B cell (primary cell): Measurements from ENCODE around the gene CIAO2B. TPM values are rescaled to one million over a fixed set of nuclear protein-coding genes. Genes with fewer than 3 reads are reported as not detected.
"Not testable (repeated sequence)": the region's sequence is repeated elsewhere in the genome, so short reads cannot be mapped to it uniquely, and the experiment has no call there.

Experiments used
- ATAC-seq: fragments of 200-7000 bp; cut with Tn5 transposase; one replicate; pipeline ENCODE4 v1.10.0; 2021; ENCODE audit warnings: low read depth, mild to moderate bottlenecking, moderate number of reproducible peaks, moderate library complexity
- CTCF ChIA-PET: fragments of 350-600 bp; sonication (Branson Sonifier 250); formaldehyde crosslinking; loops from one replicate; lab custom pipeline; 2021; ENCODE audit warnings: antibody characterized with exemption, inconsistent platforms; lab: Charles Lee
- POLR2A ChIA-PET: fragments of 350-600 bp; sonication (Branson Sonifier 250); formaldehyde crosslinking; loops from one replicate; lab custom pipeline; 2021; ENCODE audit warnings: antibody characterized with exemption; lab: Charles Lee
- DNase-seq: peaks from one replicate; pipeline ENCODE4 v3.0.0; 2013
- H2AFZ ChIP-seq: 2 replicates; pipeline ENCODE4 v1.6.1; 2012; ENCODE audit warnings: mild to moderate bottlenecking, low read depth, low read length; ENCODE audit not compliant: insufficient read depth, poor library complexity, severe bottlenecking
- H3K27ac ChIP-seq, 2 donors: 1 replicate in 1 of 2; 2 replicates in 1 of 2; pipeline ENCODE4 v1.5.1; 2012 to 2013; ENCODE audit warnings: low read length in 2 of 2, mild to moderate bottlenecking in 2 of 2, moderate library complexity in 1 of 2
- H3K27me3 ChIP-seq, 4 experiments: fragments of 200-600 bp in 1 of 4; sonication (generic) in 1 of 4; replicated peaks in 1 of 4; 1 replicate in 2 of 4; 2 replicates in 2 of 4; pipeline versions ENCODE4 v1.6.1 to v1.7.0; 2013 to 2016; ENCODE audit warnings: low read length in 3 of 4, mild to moderate bottlenecking in 2 of 4, mixed read lengths in 1 of 4, moderate library complexity in 1 of 4; ENCODE audit not compliant: insufficient read depth in 4 of 4, control insufficient read depth in 3 of 4; ENCODE audit errors: control extremely low read depth in 1 of 4
- H3K36me3 ChIP-seq, 2 experiments: replicated peaks in 1 of 2; 1 replicate in 1 of 2; 2 replicates in 1 of 2; pipeline versions ENCODE4 v1.6.1 to v1.7.1; 2013; ENCODE audit warnings: low read length in 1 of 2; ENCODE audit not compliant: insufficient read depth in 2 of 2, control insufficient read depth in 1 of 2; ENCODE audit errors: control extremely low read depth in 1 of 2, extremely low read depth in 1 of 2
- H3K4me1 ChIP-seq, 2 donors: fragments of 200-600 bp in 1 of 2; sonication (generic) in 1 of 2; 1 replicate in 1 of 2; 2 replicates in 1 of 2; pipeline versions ENCODE4 v1.5.1 to v1.6.1; 2013 to 2017; ENCODE audit warnings: low read length in 2 of 2; ENCODE audit not compliant: control insufficient read depth in 2 of 2, insufficient read depth in 2 of 2
- H3K4me2 ChIP-seq: replicated peaks from 2 replicates; pipeline ENCODE3; 2012; ENCODE audit warnings: mild to moderate bottlenecking, low read depth, low read length; ENCODE audit not compliant: poor library complexity, severe bottlenecking
- H3K4me3 ChIP-seq, 5 experiments: fragments of 200-600 bp in 1 of 5; sonication (generic) in 1 of 5; 1 replicate in 3 of 5; 2 replicates in 2 of 5; pipeline versions ENCODE4 v1.5.1 to v1.7.0; 2011 to 2016; ENCODE audit warnings: low read length in 4 of 5, mild to moderate bottlenecking in 4 of 5, low read depth in 2 of 5, control low read depth in 1 of 5, moderate library complexity in 1 of 5; ENCODE audit not compliant: insufficient read depth in 1 of 5; ENCODE audit errors: control extremely low read depth in 1 of 5, extremely low read depth in 1 of 5
- H3K79me2 ChIP-seq: fragments of 200-600 bp; sonication (generic); one replicate; pipeline ENCODE4 v1.6.0; 2016; ENCODE audit warnings: low read length; ENCODE audit not compliant: control insufficient read depth, insufficient read depth
- H3K9ac ChIP-seq: fragments of 200-600 bp; sonication (generic); 2 replicates; pipeline ENCODE4 v1.6.1; 2017; ENCODE audit warnings: mild to moderate bottlenecking, low read length, moderate library complexity
- H3K9me3 ChIP-seq, 3 donors: one replicate each; pipeline versions ENCODE4 v1.6.1 to v1.7.1; 2013; ENCODE audit warnings: low read length in 2 of 3; ENCODE audit not compliant: control insufficient read depth in 2 of 3, insufficient read depth in 1 of 3; ENCODE audit errors: control extremely low read depth in 1 of 3
- H4K20me1 ChIP-seq: 2 replicates; pipeline ENCODE4 v1.6.0; 2012; ENCODE audit warnings: mild to moderate bottlenecking, low read length; ENCODE audit not compliant: insufficient read depth, control insufficient read depth, poor library complexity, severe bottlenecking
- H3K27ac Mint-ChIP-seq: one replicate; pipeline ENCODE4 v1.8.0; 2021; ENCODE audit warnings: mixed read lengths
- H3K27me3 Mint-ChIP-seq: one replicate; pipeline ENCODE4 v1.8.0; 2021; ENCODE audit warnings: mixed read lengths
- H3K4me1 Mint-ChIP-seq: one replicate; pipeline ENCODE4 v1.8.0; 2021; ENCODE audit warnings: mixed read lengths
- H3K4me3 Mint-ChIP-seq: one replicate; pipeline ENCODE4 v1.8.0; 2021; ENCODE audit warnings: mixed read lengths
- H3K9me3 Mint-ChIP-seq: one replicate; pipeline ENCODE4 v1.8.0; 2022; ENCODE audit warnings: mixed read lengths; ENCODE audit not compliant: insufficient read depth
- EZH2 ChIP-seq: IDR thresholded peaks from 2 replicates; pipeline ENCODE4 v1.6.1; 2012; ENCODE audit warnings: borderline replicate concordance, low read depth, mild to moderate bottlenecking, moderate library complexity, low read length; ENCODE audit not compliant: insufficient read depth, poor library complexity, severe bottlenecking
- WGBS: methylation state at CpG from one replicate; pipeline ENCODE4 v1.1.5; 2013; ENCODE audit warnings: missing lambda C conversion rate; ENCODE audit not compliant: insufficient coverage; 5-methylcytosine and 5-hydroxymethylcytosine counted together
- intact Hi-C: fragments of 100-400 bp; cut with micrococcal nuclease; formaldehyde crosslinking; loops from one replicate; pipeline ENCODE4 v1.10.0; 2022
- polyA plus RNA-seq: library from polyadenylated mRNA; depleted of rRNA; stranded (reverse); fragments of >200 nt; gene quantifications from 2 replicates; pipeline ENCODE4 v1.2.3, GENCODE V29; 2012
- total RNA-seq, 2 donors: library from RNA; stranded (reverse); fragments of 120-200 nt in 1 of 2; gene quantifications; 1 replicate in 1 of 2; 2 replicates in 1 of 2; pipeline versions ENCODE4 v1.2.3 to v1.2.4, GENCODE V29; 2013 to 2022
- TF ChIP-seq, protein P1 (sequence below): fragments of 200-600 bp; IDR thresholded peaks from one replicate; pipeline ENCODE4 v1.8.0; 2022; ENCODE audit warnings: antibody characterized with exemption, mild to moderate bottlenecking

The CIAO2B gene
- total and polyA plus RNA-seq, 2 donors (not counting 1 experiment from before 2014, with no cell fraction given), result 60.6 to 159 TPM

GRCh38 chr16:66959704-66960161 is 25.5 kb upstream of the CIAO2B start:
- no peak for DNase-seq
- Mint-ChIP-seq H3K27ac (no peak overlapping the region), H3K9me3 (no peaks in the 10 kb centered on the region), H3K27me3 (peaks cover 18% of the 10 kb centered on the region), H3K4me1 (peaks cover 14% of the 10 kb centered on the region), H3K4me3 (no peak overlapping the region)
- Histone ChIP-seq H3K36me3 (no peaks in the 10 kb centered on the region), H3K4me2 (no peak overlapping the region), H3K79me2 (no peaks in the 10 kb centered on the region), H3K9me3 (peaks cover 0 to 3% (median 0%) of the 10 kb centered on the region in 3 donors), H4K20me1 (no peaks in the 10 kb centered on the region), H3K27ac (no peak overlapping the region), H3K9ac (no peak overlapping the region), H2AFZ (no peak overlapping the region), H3K27me3 (no peaks in the 10 kb centered on the region), H3K4me1 (peaks cover 7 to 14% of the 10 kb centered on the region in 2 donors), H3K4me3 (no peak overlapping the region)
- WGBS, result 78% methylated on average over 5 of the region's 5 CpGs
- ChIA-PET CTCF (interaction anchor here (0.8 to 1.7 kb wide), 4 partner anchors 13 to 196 kb away, joined by 3 to 7 read pairs (median 4); partner anchors contain the start of gene B3GNT9), POLR2A (no interaction called here)
- intact Hi-C loops, result no loop called here
- no peak for ATAC-seq
- no peak for TF ChIP-seq EZH2
- TF ChIP-seq, protein P1, sequence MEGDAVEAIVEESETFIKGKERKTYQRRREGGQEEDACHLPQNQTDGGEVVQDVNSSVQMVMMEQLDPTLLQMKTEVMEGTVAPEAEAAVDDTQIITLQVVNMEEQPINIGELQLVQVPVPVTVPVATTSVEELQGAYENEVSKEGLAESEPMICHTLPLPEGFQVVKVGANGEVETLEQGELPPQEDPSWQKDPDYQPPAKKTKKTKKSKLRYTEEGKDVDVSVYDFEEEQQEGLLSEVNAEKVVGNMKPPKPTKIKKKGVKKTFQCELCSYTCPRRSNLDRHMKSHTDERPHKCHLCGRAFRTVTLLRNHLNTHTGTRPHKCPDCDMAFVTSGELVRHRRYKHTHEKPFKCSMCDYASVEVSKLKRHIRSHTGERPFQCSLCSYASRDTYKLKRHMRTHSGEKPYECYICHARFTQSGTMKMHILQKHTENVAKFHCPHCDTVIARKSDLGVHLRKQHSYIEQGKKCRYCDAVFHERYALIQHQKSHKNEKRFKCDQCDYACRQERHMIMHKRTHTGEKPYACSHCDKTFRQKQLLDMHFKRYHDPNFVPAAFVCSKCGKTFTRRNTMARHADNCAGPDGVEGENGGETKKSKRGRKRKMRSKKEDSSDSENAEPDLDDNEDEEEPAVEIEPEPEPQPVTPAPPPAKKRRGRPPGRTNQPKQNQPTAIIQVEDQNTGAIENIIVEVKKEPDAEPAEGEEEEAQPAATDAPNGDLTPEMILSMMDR, result no peak

GRCh38 chr16:66958857-66959703 is 24.9 kb upstream of the CIAO2B start:
- H3K36me3 ChIP-seq, result no peaks in the 10 kb centered on the region
- H3K4me3 ChIP-seq, result no peak overlapping the region
- DNase-seq (no peak), ATAC-seq (no peak)
- peaks cover 7 to 14% of the 10 kb centered on the region in 2 donors for H3K4me1 ChIP-seq
- no peaks in the 10 kb centered on the region for H3K27me3 ChIP-seq
- TF ChIP-seq, protein P1, result peak; percentile 19
- TF ChIP-seq EZH2, result no peak
- H3K27ac ChIP-seq, result no peak overlapping the region
- H4K20me1 ChIP-seq, result no peaks in the 10 kb centered on the region
- no peak overlapping the region for H3K4me2 ChIP-seq
- peaks cover 0 to 3% (median 0%) of the 10 kb centered on the region in 3 donors for H3K9me3 ChIP-seq
- no peaks in the 10 kb centered on the region for H3K9me3 Mint-ChIP-seq
- intact Hi-C loops, result no loop called here
- no peaks in the 10 kb centered on the region for H3K79me2 ChIP-seq
- no peak overlapping the region for H3K4me3 Mint-ChIP-seq
- no peak overlapping the region for H3K9ac ChIP-seq
- no peak overlapping the region for H2AFZ ChIP-seq
- POLR2A ChIA-PET, result no interaction called here
- CTCF ChIA-PET, result interaction anchor here (0.6 to 1.7 kb wide), 7 partner anchors 12 to 226 kb away, joined by 3 to 7 read pairs (median 3); partner anchors contain the start of gene B3GNT9
- no peak overlapping the region for H3K27ac Mint-ChIP-seq
- peaks cover 20% of the 10 kb centered on the region for H3K27me3 Mint-ChIP-seq
- H3K4me1 Mint-ChIP-seq, result peaks cover 14% of the 10 kb centered on the region
- WGBS, result 80% methylated on average over 6 of the region's 7 CpGs

GRCh38 chr16:66956154-66956457 is 21.9 kb upstream of the CIAO2B start:
- H2AFZ ChIP-seq, H3K4me1 Mint-ChIP-seq, H3K4me3 ChIP-seq, H3K4me2 ChIP-seq, DNase-seq, H3K4me1 ChIP-seq, H3K4me3 Mint-ChIP-seq, H3K36me3 ChIP-seq, H3K27ac Mint-ChIP-seq, ATAC-seq, H3K9me3 ChIP-seq, H3K79me2 ChIP-seq, intact Hi-C loops, H3K27me3 ChIP-seq, H4K20me1 ChIP-seq, H3K9ac ChIP-seq, POLR2A ChIA-PET, H3K27ac ChIP-seq, H3K9me3 Mint-ChIP-seq: not testable (repeated sequence)
- CTCF ChIA-PET, result interaction anchor here (0.7 to 1.5 kb wide), 6 partner anchors 8 to 519 kb away, joined by 3 to 4 read pairs (median 4); partner anchors contain the start of gene CIAO2B
- H3K27me3 Mint-ChIP-seq, result peaks cover 41% of the 10 kb centered on the region
- WGBS, result no CpG with 5 or more reads among the region's 1 CpG
